ENCODE data around the gene CTBS. TPM values are rescaled to one million over a fixed set of nuclear protein-coding genes. Genes with fewer than 3 reads are reported as not detected.

CTBS gene
- polyA plus RNA-seq, 1 donor (not counting 4 experiments of a cell fraction or from before 2014, with no cell fraction given) = 16.7 TPM

- dilution Hi-C loops (cut with MboI; ENCODE audit: extremely low pct_ligation_motif_present, low sequenced_read_pairs) = no loop called here
- Histone ChIP-seq H3K4me3 (ENCODE audit: control insufficient read depth in 2 of 3, extremely low read depth in 1 of 3, insufficient read depth in 2 of 3, low read depth in 1 of 3, low read length in 3 of 3) (peak overlapping the region; percentile 65 to 100 (median 99)), H3K9me1 (ENCODE audit: control insufficient read depth, extremely low read depth, insufficient read depth, low read length) (no peaks in the 10 kb centered on the region), H4K20me1 (ENCODE audit: control insufficient read depth, extremely low read depth, insufficient read depth, low read length) (peaks cover 2% of the 10 kb centered on the region), H3K4me2 (ENCODE audit: control insufficient read depth, extremely low read depth, insufficient read depth, low read depth, low read length) (peak overlapping the region; percentile 72), H3K36me3 (ENCODE audit: control insufficient read depth in 2 of 2, extremely low read depth in 1 of 2, insufficient read depth in 2 of 2, low read length in 2 of 2) (no peaks in the 10 kb centered on the region), H3K9ac (ENCODE audit: control insufficient read depth, extremely low read depth, insufficient read depth, low read length) (peak overlapping the region; percentile 98), H3K27me3 (ENCODE audit: control insufficient read depth, extremely low read depth, insufficient read depth, low read length) (no peaks in the 10 kb centered on the region), H3K4me1 (ENCODE audit: control insufficient read depth, extremely low read depth, insufficient read depth, low read length) (peaks cover 15% of the 10 kb centered on the region), H3K9me3 (ENCODE audit: control insufficient read depth, low read depth, low read length) (no peaks in the 10 kb centered on the region), H2AFZ (ENCODE audit: control insufficient read depth, low read length) (peak overlapping the region; percentile 89), H3K79me2 (ENCODE audit: control insufficient read depth, insufficient read depth, low read length) (peaks cover 38% of the 10 kb centered on the region), H3K27ac (ENCODE audit: control insufficient read depth, insufficient read depth, low read length) (peak overlapping the region; percentile 97)
- TF ChIP-seq EZH2 (IDR thresholded peaks at IDR 0.05; ENCODE audit: low read length) = no peak
- TF ChIP-seq, protein P1, sequence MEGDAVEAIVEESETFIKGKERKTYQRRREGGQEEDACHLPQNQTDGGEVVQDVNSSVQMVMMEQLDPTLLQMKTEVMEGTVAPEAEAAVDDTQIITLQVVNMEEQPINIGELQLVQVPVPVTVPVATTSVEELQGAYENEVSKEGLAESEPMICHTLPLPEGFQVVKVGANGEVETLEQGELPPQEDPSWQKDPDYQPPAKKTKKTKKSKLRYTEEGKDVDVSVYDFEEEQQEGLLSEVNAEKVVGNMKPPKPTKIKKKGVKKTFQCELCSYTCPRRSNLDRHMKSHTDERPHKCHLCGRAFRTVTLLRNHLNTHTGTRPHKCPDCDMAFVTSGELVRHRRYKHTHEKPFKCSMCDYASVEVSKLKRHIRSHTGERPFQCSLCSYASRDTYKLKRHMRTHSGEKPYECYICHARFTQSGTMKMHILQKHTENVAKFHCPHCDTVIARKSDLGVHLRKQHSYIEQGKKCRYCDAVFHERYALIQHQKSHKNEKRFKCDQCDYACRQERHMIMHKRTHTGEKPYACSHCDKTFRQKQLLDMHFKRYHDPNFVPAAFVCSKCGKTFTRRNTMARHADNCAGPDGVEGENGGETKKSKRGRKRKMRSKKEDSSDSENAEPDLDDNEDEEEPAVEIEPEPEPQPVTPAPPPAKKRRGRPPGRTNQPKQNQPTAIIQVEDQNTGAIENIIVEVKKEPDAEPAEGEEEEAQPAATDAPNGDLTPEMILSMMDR (optimal IDR thresholded peaks at IDR 0.05 in 1 of 3, IDR thresholded peaks at IDR 0.05 in 1 of 3, conservative IDR thresholded peaks at IDR 0.05 in 1 of 3; ENCODE audit: extremely low read depth in 1 of 3, insufficient read depth in 2 of 3, low read length in 3 of 3) = no peak
- DNase-seq (ENCODE audit: low read depth, low spot score) (no peak), FAIRE-seq (no peak)
Measured at GRCh38 chr1:84506729-84507453, 67.3 kb downstream of the CTBS start.

DNA sequence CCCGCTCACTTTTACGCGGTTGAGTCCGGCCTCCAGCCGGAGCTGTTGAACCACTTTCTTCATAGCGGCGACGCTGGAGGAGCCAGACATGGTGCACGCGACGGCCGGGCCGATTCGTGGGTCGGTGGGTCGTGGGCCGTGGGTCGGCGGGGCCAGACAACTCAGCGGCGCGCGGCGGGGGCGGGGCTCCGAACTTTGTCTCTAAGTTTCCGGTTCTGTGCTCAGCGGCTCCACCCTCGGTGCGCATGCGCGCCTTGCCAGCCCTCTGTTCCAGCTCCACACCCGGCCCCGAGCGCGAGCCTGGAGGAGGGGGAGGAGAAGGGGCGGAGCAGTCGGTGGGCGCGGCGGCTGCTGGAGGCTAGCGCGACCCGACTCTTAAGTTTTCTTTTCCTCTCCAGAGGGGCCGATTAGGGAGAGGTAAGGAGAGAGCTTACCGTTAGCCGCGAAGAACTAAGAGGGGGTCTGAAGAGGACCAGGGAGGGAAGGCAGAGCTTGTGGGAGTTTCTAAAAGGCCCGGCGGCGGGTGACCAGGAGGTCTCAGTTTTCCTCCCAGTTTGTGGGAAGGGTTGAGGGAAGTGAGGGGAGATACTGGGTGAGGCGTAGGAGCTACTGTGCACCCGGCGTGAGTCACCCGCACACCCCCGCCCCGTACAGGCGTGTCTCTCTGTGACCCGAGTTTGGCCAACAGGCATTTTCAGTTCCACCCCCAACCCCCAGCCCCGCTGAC, 68.1 kb downstream of the CTBS start, which contains the start of the genes GNG5 and SPATA1:
GNG5 (minus strand) TSS at position 580 of the 727 bp plus-strand sequence; CDS start at position 90, 490 bp downstream.
SPATA1 (plus strand) TSS at position 385 of the 727 bp plus-strand sequence. CDS start 9,974 bp downstream, outside the sequence.
- peak within 1 kb of the TSS; percentile 98 for H3K4me2 ChIP-seq (ENCODE audit: control insufficient read depth, extremely low read depth, insufficient read depth, low read depth, low read length)
- H3K9me3 ChIP-seq (ENCODE audit: control insufficient read depth, low read depth, low read length) = no peaks in the 10 kb centered on the region
- H3K27me3 ChIP-seq (ENCODE audit: control insufficient read depth, extremely low read depth, insufficient read depth, low read length) = no peaks in the 10 kb centered on the region
- FAIRE-seq (peak; percentile 56), DNase-seq (ENCODE audit: low read depth, low spot score) (peak; percentile 52)
- H3K9ac ChIP-seq (ENCODE audit: control insufficient read depth, extremely low read depth, insufficient read depth, low read length) = peak within 1 kb of the TSS; percentile 98
- H4K20me1 ChIP-seq (ENCODE audit: control insufficient read depth, extremely low read depth, insufficient read depth, low read length) = peaks cover 2% of the 10 kb centered on the region
- peaks cover 45% of the 10 kb centered on the region for H3K79me2 ChIP-seq (ENCODE audit: control insufficient read depth, insufficient read depth, low read length)
- dilution Hi-C loops (cut with MboI; ENCODE audit: extremely low pct_ligation_motif_present, low sequenced_read_pairs) = no loop called here
- peak within 1 kb of the TSS; percentile 65 to 100 (median 99) for H3K4me3 ChIP-seq (ENCODE audit: control insufficient read depth in 2 of 3, extremely low read depth in 1 of 3, insufficient read depth in 2 of 3, low read depth in 1 of 3, low read length in 3 of 3)
- H3K27ac ChIP-seq (ENCODE audit: control insufficient read depth, insufficient read depth, low read length) = peak within 1 kb of the TSS; percentile 97
- TF ChIP-seq, protein P1 (optimal IDR thresholded peaks at IDR 0.05 in 1 of 3, IDR thresholded peaks at IDR 0.05 in 1 of 3, conservative IDR thresholded peaks at IDR 0.05 in 1 of 3; ENCODE audit: extremely low read depth in 1 of 3, insufficient read depth in 2 of 3, low read length in 3 of 3) = no peak
- no peak for TF ChIP-seq EZH2 (IDR thresholded peaks at IDR 0.05; ENCODE audit: low read length)
- peaks cover 0 to 3% of the 10 kb centered on the region in 2 experiments for H3K36me3 ChIP-seq (ENCODE audit: control insufficient read depth in 2 of 2, extremely low read depth in 1 of 2, insufficient read depth in 2 of 2, low read length in 2 of 2)
- peaks cover 15% of the 10 kb centered on the region for H3K4me1 ChIP-seq (ENCODE audit: control insufficient read depth, extremely low read depth, insufficient read depth, low read length)
- peak within 1 kb of the TSS; percentile 89 for H2AFZ ChIP-seq (ENCODE audit: control insufficient read depth, low read length)
- H3K9me1 ChIP-seq (ENCODE audit: control insufficient read depth, extremely low read depth, insufficient read depth, low read length) = no peaks in the 10 kb centered on the region
